NCI-H2196 treated with DMSO at 0.1 percent for 48 hours (cell line): ENCODE results near the gene C18orf63.
"Not testable (repeated sequence)": the region's sequence is repeated elsewhere in the genome, so short reads cannot be mapped to it uniquely, and the experiment has no call there.

Source experiments
- DNase-seq: peaks from one replicate; lab custom pipeline; 2025; ENCODE audit not compliant: unreplicated experiment; lab: John Stamatoyannopoulos, UW

C18orf63 gene

DNA sequence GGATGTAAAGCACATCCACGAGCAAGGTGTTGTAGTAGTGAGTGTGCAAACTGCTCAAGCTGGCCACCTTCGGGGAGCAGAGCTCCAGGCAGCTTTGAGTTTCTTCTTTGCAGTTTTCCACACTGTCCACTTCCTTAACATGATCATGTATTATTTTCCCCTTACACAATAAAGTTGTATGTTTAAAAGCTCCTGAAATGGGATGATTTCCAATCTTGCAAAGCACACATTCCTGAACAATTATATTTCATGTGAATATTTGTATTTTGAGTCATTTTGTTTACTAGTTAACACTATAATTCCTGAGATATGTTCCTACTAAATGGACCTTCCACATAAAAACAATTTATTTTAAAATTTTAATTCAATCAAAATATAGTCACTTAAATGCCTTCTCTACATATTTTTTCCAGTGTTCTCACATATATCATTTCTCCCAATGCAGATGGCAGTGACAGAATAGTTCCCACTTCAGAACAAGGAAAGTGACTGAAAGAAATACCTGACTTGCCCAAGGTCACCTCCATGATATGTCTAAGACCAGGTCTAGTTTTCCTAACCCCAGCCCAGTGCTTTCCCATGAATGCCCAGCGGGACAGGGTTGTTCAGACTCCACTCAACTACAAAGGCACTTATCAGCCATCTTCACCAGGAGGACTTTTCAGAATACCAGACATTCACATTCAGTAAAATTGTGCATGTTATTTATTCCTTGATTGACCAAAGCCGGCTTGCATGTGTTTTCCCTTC, 29.4 kb upstream of the C18orf63 start:
- no peak for DNase-seq

DNA sequence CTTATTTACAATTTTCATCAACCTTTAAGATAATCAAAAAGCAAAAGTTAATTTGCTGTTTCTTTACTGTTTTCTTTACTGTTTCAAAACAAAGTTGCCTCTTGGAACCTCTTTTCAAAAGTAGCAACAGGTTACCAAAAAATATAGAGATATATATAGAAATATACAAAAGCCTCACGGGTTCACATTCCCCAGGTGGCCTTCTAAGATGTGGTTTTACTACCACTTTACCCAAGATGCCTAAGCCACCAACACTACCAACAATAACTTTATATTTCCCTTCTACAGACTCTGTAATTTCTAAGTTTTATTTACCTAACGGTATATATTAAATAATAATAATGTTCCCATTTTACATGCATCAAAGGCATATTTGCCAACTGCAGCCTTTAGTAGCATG, 28.8 kb upstream of the C18orf63 start:
- DNase-seq = no peak

DNA sequence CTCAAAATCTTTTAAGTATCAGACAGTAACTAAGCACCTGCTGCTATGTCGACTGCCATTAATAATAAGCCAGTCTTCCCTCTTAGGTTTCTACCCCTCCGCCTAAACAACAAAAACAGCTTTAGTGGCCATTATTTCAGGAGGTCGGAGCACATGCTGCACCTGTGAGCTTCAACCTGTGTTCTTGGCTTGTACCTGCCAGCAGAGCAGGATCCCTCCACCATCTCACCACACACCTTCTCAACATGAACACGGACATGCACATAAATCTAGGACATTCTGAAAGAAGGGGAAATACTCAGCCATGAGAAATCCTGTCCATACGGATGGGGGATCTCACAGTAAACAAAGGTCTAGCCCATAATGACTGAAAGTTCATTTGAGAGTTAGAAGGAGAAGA, 27.6 kb upstream of the C18orf63 start:
- no peak for DNase-seq

DNA sequence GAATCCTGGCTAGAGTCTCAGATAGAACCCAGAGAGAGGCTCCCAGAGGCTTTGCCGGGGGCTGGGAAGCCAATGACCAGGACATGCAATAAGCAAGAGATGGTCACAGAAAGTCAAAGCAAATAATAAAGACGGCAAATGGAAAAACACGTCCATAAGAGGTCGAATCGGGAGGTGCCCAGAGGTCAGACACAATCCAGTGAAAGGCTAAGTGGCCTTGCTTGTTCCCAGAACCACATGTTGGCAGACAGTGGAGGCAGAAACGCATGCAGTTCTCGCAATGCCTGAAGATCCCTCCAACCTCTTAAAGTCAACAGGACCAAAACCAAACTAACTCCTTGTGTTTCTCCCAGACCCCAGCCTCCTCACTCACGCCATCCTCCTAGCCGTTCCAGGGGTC, 26.9 kb upstream of the C18orf63 start:
- DNase-seq = no peak

DNA sequence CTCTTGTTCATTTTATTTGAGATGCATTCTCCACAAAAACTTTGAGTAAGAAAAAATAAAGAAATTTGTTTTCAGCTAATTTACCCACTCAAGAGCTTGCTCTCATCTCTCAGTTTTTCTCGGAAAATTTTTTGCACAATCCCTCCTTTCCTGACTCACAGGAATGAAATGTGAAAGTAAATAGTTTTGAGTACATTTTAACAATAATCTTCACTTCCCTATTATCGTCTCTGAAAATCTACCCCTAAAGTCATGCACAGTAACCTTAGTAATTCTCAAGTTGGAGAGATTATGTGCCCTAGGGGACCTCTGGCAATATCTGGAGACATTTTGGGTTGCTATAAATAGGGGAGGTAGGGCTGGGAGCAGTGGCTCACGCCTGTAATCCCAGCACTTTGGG, 26.5 kb upstream of the C18orf63 start:
- DNase-seq = no peak

DNA sequence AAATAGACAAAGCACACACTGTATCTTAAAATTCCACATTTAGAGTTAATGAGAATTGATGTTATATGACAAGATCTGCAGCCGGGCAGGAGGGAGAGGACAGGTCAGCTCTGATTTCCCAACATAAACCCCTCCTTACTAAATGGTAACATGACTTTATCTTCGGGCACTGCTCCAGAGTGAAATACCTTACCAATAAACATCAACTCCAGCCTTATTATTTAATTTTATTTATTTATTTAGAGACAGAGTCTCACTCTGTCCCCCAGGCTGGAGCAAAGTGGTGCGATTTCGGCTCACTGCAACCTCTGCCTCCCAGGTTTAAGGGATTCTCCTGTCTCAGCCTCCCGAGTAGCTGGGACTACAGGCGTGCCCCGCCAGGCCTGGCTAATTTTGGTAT, 25.6 kb upstream of the C18orf63 start:
- DNase-seq = no peak

DNA sequence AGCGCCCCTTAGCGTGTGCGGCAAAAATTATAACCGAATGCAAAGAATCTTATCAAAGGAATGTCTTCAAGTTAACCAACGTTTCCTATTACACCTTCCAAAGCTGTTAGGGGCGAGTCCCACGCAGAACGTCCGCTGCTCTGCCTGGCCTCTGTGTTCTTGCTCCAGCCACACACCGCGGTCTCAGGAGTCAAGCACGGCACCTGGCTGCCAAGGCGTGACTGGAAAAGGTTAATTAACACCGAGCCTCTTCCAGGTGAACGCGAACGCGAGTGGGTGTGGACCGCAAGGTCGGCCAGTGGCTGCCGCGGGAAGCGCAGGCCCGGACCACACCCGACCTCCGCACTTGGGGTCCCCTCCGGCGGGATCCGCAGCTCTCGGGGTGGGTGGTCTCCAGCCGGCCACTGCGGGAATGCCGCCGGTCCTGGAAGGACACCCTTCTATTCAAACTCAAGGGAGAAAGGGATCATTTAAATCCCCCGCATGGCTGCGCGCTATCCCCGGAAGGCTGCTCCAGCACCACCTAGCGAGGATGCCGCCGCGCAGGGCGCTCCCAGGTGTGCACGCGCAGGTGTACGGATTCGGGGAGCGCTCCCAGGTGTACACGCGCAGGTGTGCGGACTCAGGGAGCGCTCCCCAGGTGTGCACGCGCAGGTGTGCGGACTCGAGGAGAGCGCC, 24.7 kb upstream of the C18orf63 start:
- DNase-seq = no peak

DNA sequence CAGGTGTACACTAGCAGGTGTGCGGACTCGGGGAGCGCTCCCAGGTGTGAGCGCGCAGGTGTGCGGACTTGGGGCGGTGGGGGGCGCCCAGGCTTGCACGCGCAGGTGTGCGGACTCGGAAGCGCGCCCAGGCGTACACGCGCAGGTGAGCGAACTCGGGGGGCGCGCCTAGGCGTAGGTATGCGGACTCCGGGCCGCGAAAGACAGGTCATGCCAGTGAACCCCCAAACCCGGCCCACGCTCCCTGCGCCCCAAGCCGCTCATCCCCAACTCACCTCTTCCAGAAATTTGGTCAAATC, 24.2 kb upstream of the C18orf63 start:
- DNase-seq = no peak

DNA sequence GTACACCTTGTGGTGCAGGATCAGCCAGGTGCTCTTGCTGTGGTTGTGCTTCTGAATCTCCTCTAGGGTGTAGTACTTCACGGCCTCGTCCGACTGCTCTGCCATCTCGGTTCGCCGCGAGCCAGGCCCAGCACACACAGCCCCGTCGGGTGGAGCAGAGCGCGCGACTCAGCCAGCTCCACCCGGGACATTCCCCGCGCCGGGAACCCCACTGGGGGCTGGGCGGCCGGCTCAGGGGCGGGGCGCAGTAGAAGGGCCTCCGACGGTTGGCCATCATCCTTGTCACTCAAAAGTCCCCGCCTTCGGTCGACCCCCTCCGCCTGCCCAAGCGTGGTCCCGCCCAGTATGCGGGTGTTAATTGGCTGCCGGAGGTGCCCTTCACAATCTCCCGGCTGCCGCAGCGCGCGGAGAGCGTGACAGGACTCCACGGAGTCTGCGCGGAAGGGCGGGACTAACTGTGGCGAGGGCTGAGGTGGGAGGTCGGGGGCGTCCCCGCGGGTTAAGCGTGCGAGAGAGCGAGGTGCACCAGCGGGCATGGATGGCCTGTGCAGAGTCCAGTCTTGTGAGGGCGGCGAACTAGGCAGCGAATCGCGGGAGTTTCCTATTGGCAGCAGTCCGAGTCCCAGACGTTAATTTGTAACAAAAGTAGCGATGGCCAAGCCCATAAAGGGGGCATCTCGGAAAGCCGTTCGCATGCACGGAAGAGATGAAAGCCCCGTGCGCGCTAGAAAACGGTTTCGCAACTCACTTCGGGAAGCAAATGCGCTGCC, 23.7 kb upstream of the C18orf63 start, which contains the start of gene CYB5A:
TSS of gene CYB5A (minus strand) at position 193 of the 770 bp plus-strand sequence. CDS start at position 105, 88 bp downstream.
- peak; percentile 87 for DNase-seq

DNA sequence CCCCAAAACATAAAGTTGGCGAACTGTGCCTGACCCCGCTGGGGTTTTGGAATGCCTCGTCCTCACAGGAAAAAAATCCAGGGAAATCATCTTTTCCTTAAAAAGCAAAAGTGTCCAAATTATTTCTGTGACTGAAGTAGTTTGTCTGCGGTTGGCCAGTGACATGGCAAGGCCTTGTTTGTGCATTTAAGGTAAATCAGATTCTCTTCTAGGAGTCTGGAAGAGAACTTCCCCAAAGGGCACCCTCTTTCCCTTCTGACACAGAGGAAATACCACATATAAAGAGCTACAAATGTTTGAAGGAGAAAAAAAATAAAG, 23.1 kb upstream of the C18orf63 start:
- no peak for DNase-seq

DNA sequence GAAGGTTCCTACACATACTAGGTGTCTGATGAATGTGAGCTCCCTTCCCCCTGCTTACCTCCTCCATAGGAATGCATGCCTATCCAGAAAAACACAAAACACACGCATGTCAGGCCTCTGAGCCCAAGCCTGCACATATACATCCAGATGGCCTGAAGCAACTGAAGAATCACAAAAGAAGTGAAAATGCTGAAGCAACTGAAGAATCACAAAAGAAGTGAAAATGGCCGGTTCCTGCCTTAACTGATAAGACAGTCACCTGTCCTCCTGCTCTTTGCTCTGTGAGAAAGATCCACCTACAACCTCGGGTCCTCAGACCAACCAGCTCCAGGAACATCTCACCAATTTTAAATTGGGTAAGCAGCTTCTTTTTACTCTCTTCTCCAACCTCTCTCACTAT, 22.7 kb upstream of the C18orf63 start:
- DNase-seq = not testable (repeated sequence)

DNA sequence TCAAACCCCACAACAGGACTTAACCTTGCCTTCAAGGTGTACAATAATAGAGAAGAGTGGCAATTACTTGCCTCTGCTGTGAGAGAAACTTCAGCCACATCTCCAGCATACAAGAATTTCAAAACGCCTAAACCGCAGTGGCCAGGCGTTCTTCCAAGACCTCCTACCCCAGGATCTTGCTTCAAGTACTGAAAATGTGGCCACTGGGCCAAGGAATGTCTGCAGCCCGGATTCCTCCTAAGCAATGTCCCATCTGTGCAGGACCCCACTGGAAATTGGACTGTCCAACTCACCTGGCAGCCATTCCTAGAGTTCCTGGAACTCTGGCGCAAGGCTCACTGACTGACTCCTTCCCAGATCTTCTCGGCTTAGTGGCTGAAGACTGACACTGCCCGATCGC, 21.1 kb upstream of the C18orf63 start:
- no peak for DNase-seq

DNA sequence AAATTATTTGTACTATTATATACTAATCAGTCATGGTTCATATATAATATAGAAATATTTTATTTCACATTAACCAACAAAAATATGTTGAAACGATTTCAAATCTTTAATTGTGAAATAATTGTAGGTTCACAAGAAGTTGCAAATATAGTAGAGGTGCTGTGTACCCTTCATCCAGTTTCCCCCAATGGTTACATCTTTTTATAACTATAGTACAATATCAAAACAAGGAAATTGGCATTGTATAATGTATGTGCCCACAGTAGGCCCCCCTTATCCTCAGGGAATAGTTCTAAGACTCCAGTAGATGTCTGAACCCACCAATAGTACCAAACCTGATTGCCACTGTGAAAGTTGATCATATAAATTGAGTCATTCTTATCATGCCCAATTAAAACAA, 16.5 kb upstream of the C18orf63 start:
- DNase-seq = no peak

DNA sequence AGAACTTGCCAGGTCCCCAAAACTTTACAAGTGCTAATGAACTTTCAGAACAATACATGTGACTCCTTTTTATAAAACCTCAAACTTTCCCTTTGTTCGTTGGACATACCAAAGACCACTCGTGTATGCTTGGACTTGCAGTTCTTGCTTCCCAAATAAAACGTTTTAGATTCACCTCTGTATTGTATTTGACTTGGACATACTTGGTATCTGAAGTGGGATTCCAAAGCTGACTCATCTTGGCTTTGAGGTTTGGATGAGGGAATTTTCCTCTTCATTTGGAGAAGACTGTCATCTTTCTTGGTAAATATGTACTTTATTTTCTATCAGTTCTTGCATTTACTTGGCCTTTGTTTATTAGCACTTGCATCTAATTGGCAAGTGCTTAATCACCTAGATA, 15.9 kb upstream of the C18orf63 start:
- no peak for DNase-seq

DNA sequence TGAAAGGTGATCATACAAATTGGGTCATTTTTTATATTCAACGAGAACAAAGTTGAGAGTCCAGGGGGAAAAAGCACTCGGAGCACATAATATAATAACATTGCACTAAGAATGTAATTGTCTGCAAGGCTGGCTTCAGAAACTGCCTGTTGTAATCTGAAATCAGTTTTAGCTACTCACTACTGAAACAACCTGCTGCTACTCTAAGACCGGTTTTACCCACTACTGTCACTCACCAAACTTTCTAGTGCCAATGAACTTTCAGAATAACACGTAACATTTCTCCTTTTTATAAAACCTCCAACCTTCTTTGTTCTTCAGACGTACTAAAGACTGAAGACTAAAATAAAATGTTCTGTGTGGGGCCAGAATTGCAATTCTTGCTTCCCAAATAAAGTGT, 12.3 kb upstream of the C18orf63 start:
- no peak for DNase-seq

DNA sequence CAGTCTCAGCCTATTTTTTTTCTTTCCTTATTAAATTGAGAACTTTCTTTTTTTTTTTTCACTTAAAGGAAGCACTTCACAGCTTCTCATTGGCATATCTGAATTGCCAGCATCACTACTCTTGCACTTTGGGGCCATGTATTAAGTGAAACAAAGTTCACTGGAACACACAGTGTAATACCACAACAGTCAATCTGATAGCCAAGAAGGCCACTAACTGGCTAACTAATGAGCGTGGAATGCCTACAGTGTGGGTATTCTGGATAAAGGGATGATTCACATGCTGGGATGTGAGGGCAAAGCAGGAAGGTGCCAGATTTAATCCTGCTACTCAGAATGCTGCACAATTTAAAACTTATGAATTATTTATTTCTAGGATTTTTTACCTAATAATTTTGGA, 11.7 kb upstream of the C18orf63 start:
- DNase-seq = no peak

DNA sequence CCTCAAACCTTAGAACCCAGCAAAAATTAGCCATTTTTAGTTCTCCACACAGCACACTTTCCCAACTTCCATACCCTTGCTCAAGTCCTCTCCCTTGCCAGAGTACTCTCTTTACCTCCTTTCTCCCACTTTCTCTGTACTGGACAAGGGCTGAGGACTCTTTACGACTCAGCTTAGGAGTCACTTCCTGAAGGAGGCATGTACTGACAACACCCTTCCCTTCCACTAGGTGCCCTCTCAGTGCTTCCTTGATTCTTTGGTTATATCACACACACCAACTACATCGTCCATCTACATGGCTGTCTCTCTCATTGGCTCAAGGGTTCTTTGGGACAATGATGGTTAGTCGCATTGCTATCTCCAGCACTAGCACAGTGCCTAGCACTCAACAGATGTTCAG, 5.2 kb upstream of the C18orf63 start:
- no peak for DNase-seq

DNA sequence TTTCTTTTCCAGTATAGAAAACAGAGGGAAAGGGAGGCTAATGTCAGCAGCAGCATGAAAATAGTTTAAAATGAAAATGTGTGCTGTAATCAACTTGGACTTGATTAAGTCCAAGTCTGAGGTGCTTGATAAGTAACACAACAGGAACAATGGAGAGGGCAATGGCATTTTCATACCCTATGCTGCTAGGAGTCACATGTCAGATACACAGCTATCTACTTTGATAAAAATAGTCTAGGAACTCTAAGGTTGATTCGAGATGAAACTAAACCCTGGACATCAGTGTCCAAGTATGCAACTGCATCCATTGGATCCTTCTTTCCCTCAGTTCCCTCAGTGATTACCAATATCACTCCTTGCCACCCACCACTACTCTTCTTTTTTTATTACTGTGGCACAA, 4.6 kb upstream of the C18orf63 start:
- no peak for DNase-seq

DNA sequence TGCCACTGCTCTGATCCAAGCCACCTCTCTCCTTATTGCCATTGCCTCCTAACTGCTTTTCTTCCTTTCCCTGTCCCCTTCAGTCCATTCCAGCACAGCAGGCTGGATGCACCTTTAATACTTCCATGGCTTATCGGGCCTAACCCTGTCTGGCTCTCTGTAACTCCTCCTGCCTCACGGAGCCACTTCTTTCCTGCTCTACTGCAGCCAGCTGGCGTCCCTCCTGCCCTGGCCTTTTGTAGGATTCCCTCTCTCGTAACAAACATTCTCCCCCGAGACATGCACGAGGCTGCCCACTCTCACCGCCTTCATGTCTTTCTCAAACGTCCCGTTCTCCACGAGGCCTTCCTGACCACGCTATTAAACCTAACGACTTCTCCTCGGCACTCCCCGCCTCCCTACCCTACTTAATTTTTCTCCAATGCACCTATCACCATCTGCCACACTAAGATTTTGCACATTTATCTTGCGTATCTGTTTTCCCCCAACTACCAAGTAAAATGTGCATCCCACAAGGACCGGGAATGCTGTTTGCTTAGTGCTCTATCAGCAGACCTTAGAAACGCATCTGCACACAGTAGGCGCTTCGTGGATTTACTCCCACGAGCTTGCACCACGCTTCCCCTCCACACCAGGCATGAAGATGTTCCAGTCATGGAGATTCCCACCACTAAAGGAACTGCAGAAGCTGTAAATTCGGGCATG, 728 bp upstream of the C18orf63 start:
- DNase-seq = no peak

DNA sequence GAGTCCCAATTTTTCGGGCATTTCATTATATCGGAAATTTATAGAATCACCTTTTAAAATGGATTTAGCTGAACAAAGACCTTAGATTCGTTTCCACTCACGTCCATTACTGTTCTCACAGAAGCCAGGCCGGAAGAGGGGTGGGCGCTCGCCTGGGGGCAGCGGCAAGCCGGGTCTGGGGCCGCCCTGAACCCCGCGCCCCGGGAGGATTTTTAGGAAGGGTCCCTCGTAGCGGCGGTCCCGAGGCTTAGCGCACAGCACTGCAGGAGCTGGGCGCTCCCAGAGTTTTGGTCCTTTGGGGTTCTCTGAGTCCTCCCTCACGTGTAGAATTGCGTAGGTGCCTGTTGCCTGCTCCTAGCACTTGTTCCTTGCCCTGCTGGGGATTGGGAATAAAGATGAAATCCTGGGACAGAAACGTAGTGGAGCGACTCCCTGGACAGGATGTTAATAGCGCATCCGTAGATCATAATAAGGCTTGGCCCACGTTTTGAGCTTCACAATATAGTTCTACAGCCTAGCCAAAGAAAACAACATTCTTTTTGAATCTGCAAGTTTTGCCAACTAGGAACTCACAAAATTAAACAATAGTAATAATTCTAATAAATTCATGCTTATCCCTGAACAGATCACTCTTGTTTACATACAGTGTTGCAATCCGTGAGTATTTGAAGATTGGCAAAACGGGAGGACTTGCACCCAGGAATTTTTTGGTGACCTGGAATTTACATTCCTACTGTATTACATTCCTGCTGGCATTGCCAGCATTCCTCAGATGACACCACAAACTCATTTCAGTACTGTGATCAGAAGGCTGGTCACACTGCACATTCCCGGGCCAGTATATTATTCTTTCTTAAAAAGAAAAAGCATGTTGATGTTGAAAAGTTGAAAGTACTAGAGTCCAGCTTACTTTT, 875 bp downstream of the C18orf63 start:
- DNase-seq = no peak

DNA sequence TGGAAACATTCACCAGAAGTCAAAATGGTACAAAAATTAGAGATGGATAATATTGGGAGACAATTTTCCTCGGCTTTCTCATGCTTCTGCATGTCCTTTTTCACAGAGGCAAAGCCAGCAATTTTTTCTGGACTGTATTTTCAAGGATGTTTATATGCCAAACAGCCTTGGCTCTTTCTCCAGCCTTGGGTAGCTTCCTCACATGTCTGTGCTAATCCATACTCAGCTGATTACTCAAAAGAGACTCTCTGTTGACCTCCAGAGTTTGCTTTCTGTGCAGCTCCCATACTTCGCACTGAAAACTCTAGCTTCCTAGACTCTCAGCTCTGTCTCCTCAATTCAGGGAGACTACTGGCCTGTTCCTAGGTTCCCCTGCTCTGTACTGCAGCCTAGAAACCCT, 10.6 kb downstream of the C18orf63 start:
- DNase-seq = no peak
